H7 (cell line): ENCODE measurements around the gene PLA1A. TPM values are rescaled to one million over a fixed set of nuclear protein-coding genes. Genes with fewer than 3 reads are reported as not detected.

ENCODE experiments used
- DNase-seq: peaks from one replicate; pipeline ENCODE4 v3.0.0; 2012
- H3K27me3 ChIP-seq: 2 replicates; pipeline ENCODE4 v1.6.0; 2011; ENCODE audit warnings: mild to moderate bottlenecking, low read length; ENCODE audit not compliant: control insufficient read depth, insufficient read depth
- H3K36me3 ChIP-seq: replicated peaks from 2 replicates; pipeline ENCODE4 v1.5.1; 2011; ENCODE audit warnings: low read length; ENCODE audit not compliant: control insufficient read depth, insufficient read depth
- H3K4me3 ChIP-seq: 2 replicates; pipeline ENCODE4 v1.5.1; 2011; ENCODE audit warnings: low read depth, mild to moderate bottlenecking, control low read depth, low read length, moderate library complexity; ENCODE audit not compliant: insufficient read depth
- total RNA-seq: library from RNA; depleted of rRNA; stranded (reverse); fragments of >200 nt; shearing (Covaris generic); gene quantifications from 2 replicates; pipeline ENCODE4 v1.2.3, GENCODE V29; 2014

PLA1A gene
- total RNA-seq, 1 experiment from 2014 or later, result not detected

DNA sequence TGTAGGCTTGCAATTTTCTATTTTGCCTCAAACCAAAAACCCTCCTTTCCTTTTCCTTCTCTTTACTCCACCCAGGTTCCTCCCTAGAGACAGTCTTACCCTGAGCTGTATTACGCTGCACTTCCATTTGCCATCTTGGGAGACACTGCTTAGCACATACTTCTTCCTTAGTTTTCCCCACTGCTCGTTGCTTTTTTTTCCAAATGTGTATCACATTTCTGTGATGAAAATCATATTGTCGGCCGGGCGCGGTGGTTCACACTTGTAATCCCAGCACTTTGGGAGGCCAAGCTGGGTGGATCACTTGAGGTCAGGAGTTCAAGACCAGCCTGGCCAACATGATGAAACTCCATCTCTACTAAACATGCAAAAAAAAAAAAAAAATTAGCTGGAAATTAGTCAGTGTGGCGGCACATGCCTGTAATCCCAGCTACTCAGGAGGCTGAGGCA is 33.2 kb downstream of the PLA1A start:
- Histone ChIP-seq H3K27me3 (no peaks in the 10 kb centered on the region), H3K4me3 (no peak overlapping the region), H3K36me3 (no peaks in the 10 kb centered on the region)
- no peak for DNase-seq

GRCh38 chr3:119631516-119631915 is 33.8 kb downstream of the PLA1A start:
- no peak for DNase-seq
- no peaks in the 10 kb centered on the region for H3K27me3 ChIP-seq
- no peaks in the 10 kb centered on the region for H3K36me3 ChIP-seq
- no peak overlapping the region for H3K4me3 ChIP-seq

- no peak for DNase-seq
- H3K36me3 ChIP-seq, result no peaks in the 10 kb centered on the region
- H3K27me3 ChIP-seq, result no peaks in the 10 kb centered on the region
- H3K4me3 ChIP-seq, result no peak overlapping the region
These were observed 34.5 kb downstream of the PLA1A start for GRCh38 chr3:119632216-119632615.

DNA sequence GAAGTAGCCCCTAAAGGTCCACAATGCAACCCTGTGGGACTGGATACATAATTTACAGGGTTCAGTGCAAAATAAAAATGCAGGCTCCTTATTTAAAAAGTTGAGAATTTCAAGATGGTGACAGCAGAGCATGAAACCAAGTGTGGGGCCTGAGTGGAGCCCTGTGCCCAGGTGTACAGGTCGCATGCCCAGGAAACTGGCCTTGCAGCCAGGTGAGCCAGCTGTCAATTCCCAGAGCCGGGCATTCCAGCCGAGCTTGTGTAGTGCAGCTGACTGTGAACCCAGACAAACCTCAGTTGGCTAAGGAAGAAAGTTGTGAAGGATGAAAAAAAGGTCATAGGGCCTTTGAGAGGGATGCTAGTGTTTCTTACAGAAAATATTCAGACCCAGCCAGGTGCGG is 35.1 kb downstream of the PLA1A start:
- Histone ChIP-seq H3K27me3 (no peaks in the 10 kb centered on the region), H3K4me3 (no peak overlapping the region), H3K36me3 (no peaks in the 10 kb centered on the region)
- DNase-seq, result no peak

- Histone ChIP-seq H3K36me3 (no peaks in the 10 kb centered on the region), H3K4me3 (no peak overlapping the region), H3K27me3 (no peaks in the 10 kb centered on the region)
- DNase-seq, result no peak
These were observed 38.0 kb downstream of the PLA1A start for GRCh38 chr3:119635719-119636118.

- no peak for DNase-seq
- H3K36me3 ChIP-seq, result no peaks in the 10 kb centered on the region
These were observed 38.6 kb downstream of the PLA1A start for GRCh38 chr3:119636249-119636648.

DNA sequence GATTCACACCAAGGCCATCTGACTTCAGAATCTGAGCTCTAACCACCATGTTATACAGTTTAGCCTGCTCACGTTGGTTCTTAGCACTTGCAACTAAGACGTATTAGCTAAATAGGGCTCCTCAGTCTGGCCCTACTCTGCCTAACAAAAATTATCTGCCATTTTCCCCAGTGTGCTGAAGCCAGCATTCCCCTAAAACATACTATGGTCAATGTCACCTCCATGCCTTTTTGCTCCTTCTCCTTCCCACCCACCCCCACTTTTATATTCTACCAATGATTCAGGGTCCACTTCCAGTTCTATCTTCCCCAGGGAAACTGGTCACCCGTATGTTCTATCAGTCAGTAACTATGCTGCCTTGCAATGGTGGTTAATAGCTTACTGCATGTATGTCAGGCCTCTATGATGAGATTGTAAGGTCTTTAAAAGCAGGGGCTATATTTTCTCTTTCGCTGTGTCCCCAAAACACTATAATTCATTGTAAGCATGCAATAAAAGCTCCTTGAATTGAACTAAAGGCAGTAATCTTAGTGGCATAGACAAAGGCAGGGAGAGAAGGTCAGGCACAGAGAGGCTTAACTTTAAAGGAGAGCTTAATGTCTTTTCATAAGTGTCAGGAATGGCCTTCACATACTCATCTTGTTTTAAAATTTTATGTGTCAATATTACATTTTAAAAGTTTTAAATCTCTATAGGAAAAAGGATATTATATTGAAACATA is 39.4 kb downstream of the PLA1A start:
- DNase-seq, result no peak
- Histone ChIP-seq H3K36me3 (no peaks in the 10 kb centered on the region), H3K27me3 (no peaks in the 10 kb centered on the region), H3K4me3 (no peak overlapping the region)

More at GRCh38 chr3:119636249-119636648, 38.6 kb downstream of the PLA1A start:
- Histone ChIP-seq H3K4me3 (no peak overlapping the region), H3K27me3 (no peaks in the 10 kb centered on the region)

- H3K36me3 ChIP-seq, result no peaks in the 10 kb centered on the region
- DNase-seq, result no peak
- H3K27me3 ChIP-seq, result no peaks in the 10 kb centered on the region
- no peak overlapping the region for H3K4me3 ChIP-seq
These were observed 40.2 kb downstream of the PLA1A start for GRCh38 chr3:119637679-119638477.

DNA sequence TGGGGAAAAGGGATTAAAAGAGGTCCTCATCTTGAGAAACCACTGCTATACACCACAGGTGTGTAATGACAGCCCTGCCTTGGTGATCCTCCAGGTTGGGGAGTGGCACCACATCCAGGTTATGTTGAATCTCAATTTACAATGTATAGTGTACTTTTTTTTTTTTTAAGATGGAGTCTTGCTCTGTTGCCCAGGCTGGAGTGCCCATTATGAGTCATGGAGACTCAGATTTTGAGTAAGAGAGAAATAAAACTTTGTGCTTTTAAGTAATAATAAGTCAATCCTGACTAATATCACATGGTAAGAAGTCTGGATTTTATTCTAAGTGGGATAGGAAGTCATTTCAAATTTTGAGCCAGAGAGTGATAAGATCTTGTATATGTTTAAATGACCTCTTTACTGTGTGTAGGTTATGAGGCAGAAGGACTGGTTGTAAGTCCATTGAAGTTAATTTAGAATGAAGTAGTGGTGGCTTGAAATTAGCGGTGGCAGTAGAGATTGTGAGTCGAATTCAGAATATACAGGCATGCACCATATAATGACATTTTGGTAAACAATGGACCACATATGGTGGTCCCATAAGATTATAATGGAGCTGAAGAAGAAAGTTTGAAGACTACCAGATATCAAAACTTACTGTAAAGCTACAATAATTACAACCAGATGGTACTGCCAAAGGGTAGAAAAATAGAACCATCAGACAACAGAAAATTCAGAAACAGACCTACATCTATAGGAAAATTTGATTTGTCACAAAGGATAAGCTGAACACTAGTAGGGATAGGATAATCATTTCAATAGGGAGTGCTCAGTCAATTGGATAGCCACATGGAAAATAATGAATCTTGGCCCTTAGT is 42.0 kb downstream of the PLA1A start:
- H3K4me3 ChIP-seq, result no peak overlapping the region
- H3K36me3 ChIP-seq, result no peaks in the 10 kb centered on the region
- no peaks in the 10 kb centered on the region for H3K27me3 ChIP-seq
- no peak for DNase-seq

- H3K36me3 ChIP-seq, result no peaks in the 10 kb centered on the region
- no peak for DNase-seq
These were observed 43.7 kb downstream of the PLA1A start for GRCh38 chr3:119641416-119641815.

DNA sequence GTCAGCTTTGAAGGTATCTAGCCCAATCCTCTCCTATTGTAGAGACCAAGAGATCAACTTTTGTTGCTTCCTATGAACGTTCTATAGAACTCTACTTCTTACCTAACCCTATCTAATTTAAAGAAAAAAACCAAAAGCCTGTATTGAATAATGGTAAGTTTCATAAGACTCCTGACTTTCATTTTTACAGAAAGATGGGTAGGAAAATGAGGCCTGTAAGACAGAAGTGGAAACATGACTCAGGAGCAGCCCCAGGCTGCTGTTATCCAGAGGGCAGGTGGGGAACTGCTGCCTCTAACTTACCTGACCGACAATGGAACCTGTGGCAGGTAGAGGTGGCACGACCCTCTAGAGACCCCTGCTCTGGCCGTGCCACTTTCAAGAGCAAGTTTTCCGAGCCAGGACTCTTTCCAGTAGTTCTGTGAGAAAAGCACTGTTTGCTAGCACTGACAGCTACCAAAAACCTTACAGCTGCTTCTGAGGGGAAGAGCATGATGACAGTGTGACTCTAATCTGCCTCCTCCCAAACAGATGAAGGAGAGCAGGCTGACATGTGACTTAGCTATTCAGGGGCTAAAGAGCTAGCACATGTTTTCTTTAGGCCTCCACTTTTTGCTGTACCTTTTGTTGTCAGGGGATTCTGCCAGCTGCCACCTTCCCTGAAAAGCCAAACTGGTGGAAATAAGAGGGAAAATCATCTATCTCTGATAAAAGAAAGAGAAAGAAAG is 45.2 kb downstream of the PLA1A start:
- no peaks in the 10 kb centered on the region for H3K27me3 ChIP-seq
- no peak for DNase-seq
- no peaks in the 10 kb centered on the region for H3K36me3 ChIP-seq
- H3K4me3 ChIP-seq, result no peak overlapping the region

More at GRCh38 chr3:119641416-119641815, 43.7 kb downstream of the PLA1A start:
- no peaks in the 10 kb centered on the region for H3K27me3 ChIP-seq
- no peak overlapping the region for H3K4me3 ChIP-seq

GRCh38 chr3:119643528-119643927 is 45.8 kb downstream of the PLA1A start:
- Histone ChIP-seq H3K36me3 (no peaks in the 10 kb centered on the region), H3K27me3 (no peaks in the 10 kb centered on the region), H3K4me3 (no peak overlapping the region)
- no peak for DNase-seq

DNA sequence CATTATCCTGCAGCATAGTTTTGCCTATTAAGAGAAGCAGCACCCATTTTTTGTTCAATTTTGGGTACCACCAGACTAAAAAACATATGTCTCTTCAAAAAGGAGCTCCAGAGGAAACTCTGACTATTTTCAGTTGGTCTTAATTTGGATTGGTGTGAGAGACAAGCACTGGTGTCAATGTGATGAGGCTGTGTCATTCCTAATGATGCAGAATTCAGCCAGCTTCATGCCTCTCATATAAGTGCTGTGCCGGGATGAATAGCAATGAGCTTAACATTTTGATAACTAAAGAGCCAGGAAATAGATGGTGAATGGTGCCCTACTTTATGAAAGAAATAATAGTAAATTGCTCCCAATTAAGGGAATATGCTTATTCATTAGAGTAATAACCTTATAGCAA is 46.8 kb downstream of the PLA1A start:
- H3K4me3 ChIP-seq, result no peak overlapping the region
- no peak for DNase-seq
- no peaks in the 10 kb centered on the region for H3K27me3 ChIP-seq
- no peaks in the 10 kb centered on the region for H3K36me3 ChIP-seq

- Histone ChIP-seq H3K27me3 (no peaks in the 10 kb centered on the region), H3K36me3 (no peaks in the 10 kb centered on the region), H3K4me3 (no peak overlapping the region)
- DNase-seq, result no peak
These were observed 48.1 kb downstream of the PLA1A start for GRCh38 chr3:119645813-119646212.
